Choroid plexus epithelial cell (primary cell): Measurements from ENCODE around the gene YEATS4.

Experiments used
- DNase-seq: peaks from one replicate; pipeline ENCODE4 v3.0.0-alpha.2; 2010; ENCODE audit warnings: low read depth
- H3K4me3 ChIP-seq: 2 replicates; pipeline ENCODE4 v1.5.1; 2011; ENCODE audit warnings: low read depth, mild to moderate bottlenecking, control low read depth, low read length, moderate library complexity
- CTCF ChIP-seq: conservative IDR thresholded peaks from 2 replicates; pipeline ENCODE4 v1.5.1; 2011; ENCODE audit warnings: low read depth, mild to moderate bottlenecking, control low read depth, inconsistent platforms, low read length, moderate library complexity

YEATS4 gene

GRCh38 chr12:69337311-69338090 is 22.0 kb upstream of the YEATS4 start:
- H3K4me3 ChIP-seq: no peak overlapping the region
- no peak for DNase-seq
- no peak for TF ChIP-seq CTCF

- H3K4me3 ChIP-seq: no peak overlapping the region
- TF ChIP-seq CTCF: no peak
- DNase-seq: no peak
Measured at GRCh38 chr12:69338120-69338859, 21.3 kb upstream of the YEATS4 start.

GRCh38 chr12:69338936-69339335 is 20.6 kb upstream of the YEATS4 start:
- no peak overlapping the region for H3K4me3 ChIP-seq
- TF ChIP-seq CTCF: no peak
- DNase-seq: no peak

GRCh38 chr12:69339999-69340398 is 19.5 kb upstream of the YEATS4 start:
- no peak for DNase-seq
- no peak for TF ChIP-seq CTCF
- H3K4me3 ChIP-seq: no peak overlapping the region

- H3K4me3 ChIP-seq: no peak overlapping the region
- TF ChIP-seq CTCF: no peak
- DNase-seq: no peak
Measured at GRCh38 chr12:69341328-69341727, 18.2 kb upstream of the YEATS4 start.

- no peak for DNase-seq
- no peak for TF ChIP-seq CTCF
- no peak overlapping the region for H3K4me3 ChIP-seq
Measured at GRCh38 chr12:69342421-69342820, 17.1 kb upstream of the YEATS4 start.
